Stimulated activated effector memory CD8-positive, alpha-beta T cell treated with anti-CD3 and anti-CD28 coated beads, Interleukin-12 subunit alpha, Interleukin-12 subunit beta, amount 100 ng/mL, for 72 hours (primary cell): ENCODE results near the gene ZMIZ1.
A peak's percentile ranks its signal among the peaks of the same experiment; 100 is the strongest.

Source experiments
- ATAC-seq: fragments of 150-1000 bp; cut with Tn5 transposase; 2 replicates; pipeline ENCODE4 v1.10.0; 2021
- DNase-seq, 2 donors: peaks; one replicate each; pipeline ENCODE4 v3.0.0; 2021 to 2022; ENCODE audit warnings: low spot score in 2 of 2
- H3K27ac Mint-ChIP-seq: one replicate; pipeline ENCODE4 v1.8.0; 2022; ENCODE audit warnings: mild to moderate bottlenecking, mixed read lengths
- H3K36me3 Mint-ChIP-seq: one replicate; pipeline ENCODE4 v1.8.0; 2022; ENCODE audit warnings: mild to moderate bottlenecking, mixed read lengths
- H3K4me1 Mint-ChIP-seq: one replicate; pipeline ENCODE4 v1.8.0; 2022; ENCODE audit warnings: mixed read lengths
- H3K4me3 Mint-ChIP-seq: one replicate; pipeline ENCODE4 v1.8.0; 2022; ENCODE audit warnings: mild to moderate bottlenecking, mixed read lengths
- H3K9me3 Mint-ChIP-seq: one replicate; pipeline ENCODE4 v1.8.0; 2022; ENCODE audit warnings: mixed read lengths

Gene ZMIZ1

DNA sequence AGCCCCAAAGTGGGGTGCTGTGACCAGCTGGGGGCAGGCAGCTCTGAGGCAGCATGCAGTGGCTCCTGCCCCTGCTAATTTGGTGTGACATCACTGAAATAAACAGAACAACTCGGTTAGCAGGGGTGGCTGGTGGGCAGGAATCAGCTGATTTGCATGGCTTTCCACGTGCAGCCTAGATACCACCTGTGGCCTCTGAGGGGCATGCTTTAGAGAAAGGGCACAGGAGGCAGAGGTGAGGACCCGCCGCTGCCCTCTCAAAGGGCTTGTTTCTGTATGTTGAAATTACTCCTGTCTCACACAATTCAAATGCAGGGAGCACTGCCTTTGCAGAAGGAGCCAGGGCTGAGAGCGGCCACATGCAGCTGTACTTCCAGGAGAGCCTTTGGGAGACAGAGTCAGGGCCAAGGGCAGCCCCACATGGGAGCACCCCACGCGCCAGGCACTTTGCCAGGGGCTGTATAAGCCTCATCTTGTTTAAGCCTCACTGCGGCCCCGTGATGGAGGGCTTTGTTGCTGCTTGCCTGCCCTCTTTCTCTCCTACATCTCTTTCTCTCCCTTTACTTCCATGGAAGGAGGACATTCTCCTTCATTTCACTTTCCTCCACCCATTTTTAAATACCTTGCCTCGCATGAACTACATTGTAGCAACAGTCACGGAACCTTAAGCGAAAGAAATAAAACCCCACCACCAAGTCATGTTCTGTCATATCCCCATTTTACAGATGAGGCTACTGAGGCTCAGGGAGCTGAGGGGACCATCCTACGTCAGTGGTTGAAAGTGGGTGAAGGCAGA, 137.7 kb downstream of the ZMIZ1 start:
- no peak overlapping the region for H3K4me3 Mint-ChIP-seq
- DNase-seq, result no peak
- no peak for ATAC-seq

DNA sequence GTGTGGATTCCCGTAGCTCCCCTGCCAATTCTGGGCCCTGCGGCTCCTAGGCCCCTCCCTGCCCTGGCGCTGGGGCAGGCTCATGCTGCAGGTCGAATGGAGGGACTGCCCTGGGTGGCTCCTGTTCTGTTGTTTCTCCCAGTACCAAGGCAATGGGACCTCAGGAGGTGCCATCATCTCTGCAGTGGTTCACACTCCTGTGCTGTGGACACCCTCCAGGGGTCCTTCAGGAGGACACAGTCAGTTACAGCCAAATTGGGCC, 138.3 kb downstream of the ZMIZ1 start:
- DNase-seq, result no peak
- no peak for ATAC-seq
- Mint-ChIP-seq H3K27ac (peak overlapping the region; percentile 4), H3K4me1 (peaks cover 7% of the 10 kb centered on the region), H3K36me3 (peaks cover 12% of the 10 kb centered on the region), H3K4me3 (no peak overlapping the region), H3K9me3 (no peaks in the 10 kb centered on the region)

More for the DNA sequence above, 137.7 kb downstream of the ZMIZ1 start:
- peaks cover 7% of the 10 kb centered on the region for H3K4me1 Mint-ChIP-seq
- H3K27ac Mint-ChIP-seq, result peak overlapping the region; percentile 4
- H3K36me3 Mint-ChIP-seq, result peaks cover 16% of the 10 kb centered on the region
- no peaks in the 10 kb centered on the region for H3K9me3 Mint-ChIP-seq

GRCh38 chr10:79207726-79208125, 139.0 kb downstream of the ZMIZ1 start:
- ATAC-seq (no peak), DNase-seq (no peak)
- Mint-ChIP-seq H3K4me1 (peaks cover 7% of the 10 kb centered on the region), H3K27ac (no peak overlapping the region), H3K4me3 (no peak overlapping the region), H3K36me3 (peaks cover 12% of the 10 kb centered on the region), H3K9me3 (no peaks in the 10 kb centered on the region)

- Mint-ChIP-seq H3K27ac (peak overlapping the region; percentile 68), H3K4me3 (no peak overlapping the region), H3K36me3 (peaks cover 8% of the 10 kb centered on the region), H3K9me3 (no peaks in the 10 kb centered on the region), H3K4me1 (peaks cover 5% of the 10 kb centered on the region)
- no peak for ATAC-seq
- DNase-seq, result no peak
Measured at GRCh38 chr10:79208251-79208983, 139.7 kb downstream of the ZMIZ1 start.

DNA sequence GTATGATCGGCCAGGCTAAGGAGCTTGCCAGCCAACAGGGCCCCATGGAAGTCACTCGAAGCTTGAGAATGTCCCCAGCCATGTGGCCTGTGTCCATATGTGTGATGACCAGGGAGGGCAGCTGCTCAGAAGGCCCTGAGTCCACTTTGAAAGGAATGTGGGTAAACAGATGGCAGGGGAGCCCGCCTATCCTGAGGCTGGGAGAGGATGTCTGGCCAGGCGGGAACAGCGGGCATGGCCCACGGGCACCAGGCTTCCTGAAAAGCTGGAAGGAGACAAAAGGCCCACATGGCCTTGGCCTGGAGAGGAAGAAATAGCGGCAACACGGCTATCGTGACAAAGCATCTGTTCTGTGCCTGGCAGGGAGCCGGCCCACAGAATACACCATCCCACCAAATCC, 140.6 kb downstream of the ZMIZ1 start:
- H3K27ac Mint-ChIP-seq, result peak overlapping the region; percentile 68
- H3K4me1 Mint-ChIP-seq, result no peaks in the 10 kb centered on the region
- H3K9me3 Mint-ChIP-seq, result no peaks in the 10 kb centered on the region
- ATAC-seq (no peak), DNase-seq (no peak)
- H3K36me3 Mint-ChIP-seq, result peaks cover 6% of the 10 kb centered on the region
- H3K4me3 Mint-ChIP-seq, result no peak overlapping the region

- ATAC-seq (no peak), DNase-seq (no peak)
- Mint-ChIP-seq H3K36me3 (peaks cover 6% of the 10 kb centered on the region), H3K27ac (peak overlapping the region; percentile 83), H3K4me3 (no peak overlapping the region), H3K4me1 (no peaks in the 10 kb centered on the region), H3K9me3 (no peaks in the 10 kb centered on the region)
Measured at GRCh38 chr10:79209831-79210230, 141.1 kb downstream of the ZMIZ1 start.

DNA sequence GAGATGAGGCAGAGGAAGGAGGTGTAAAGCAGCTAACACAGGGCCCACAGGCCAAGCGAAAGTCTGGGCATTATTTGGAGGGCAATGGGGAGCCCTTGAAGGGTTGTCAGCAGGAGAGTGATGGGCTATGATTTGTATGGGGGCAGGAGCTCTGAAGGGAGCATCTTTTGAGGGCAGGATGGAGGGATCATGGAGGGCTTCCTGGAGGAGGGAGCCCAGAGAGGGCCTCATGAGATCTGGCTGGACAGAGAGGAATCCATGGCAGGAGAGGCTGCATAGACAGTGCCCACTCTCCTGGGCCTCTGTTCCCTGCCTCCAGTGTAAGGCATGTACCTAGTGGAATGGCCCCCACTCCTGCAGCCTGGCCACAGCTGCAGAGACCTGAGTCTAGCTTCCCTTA, 141.9 kb downstream of the ZMIZ1 start:
- ATAC-seq (no peak), DNase-seq (no peak)
- no peaks in the 10 kb centered on the region for H3K4me1 Mint-ChIP-seq
- H3K27ac Mint-ChIP-seq, result peak overlapping the region; percentile 83
- H3K4me3 Mint-ChIP-seq, result no peak overlapping the region
- H3K36me3 Mint-ChIP-seq, result peaks cover 10% of the 10 kb centered on the region
- no peaks in the 10 kb centered on the region for H3K9me3 Mint-ChIP-seq

DNA sequence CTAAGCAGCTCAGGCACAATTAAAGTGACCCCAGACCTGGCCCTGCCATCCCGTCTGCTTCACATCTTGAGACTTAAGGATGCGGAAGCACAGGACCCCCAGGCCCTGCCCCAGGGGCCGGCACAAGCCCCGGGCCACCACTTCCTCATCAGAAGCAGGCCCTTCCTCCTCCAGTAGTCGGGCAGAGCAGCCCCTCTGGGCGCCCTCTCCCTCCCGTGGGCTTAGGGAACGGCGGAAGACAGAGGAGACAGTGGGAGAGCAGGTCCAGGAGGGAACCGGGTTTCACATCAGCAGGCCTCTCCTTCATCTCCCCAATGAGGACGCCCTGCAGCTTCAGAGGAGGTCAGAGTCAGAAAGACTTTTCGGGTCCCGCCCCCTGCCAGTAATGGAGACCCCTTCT, 142.8 kb downstream of the ZMIZ1 start:
- H3K36me3 Mint-ChIP-seq, result peaks cover 18% of the 10 kb centered on the region

DNA sequence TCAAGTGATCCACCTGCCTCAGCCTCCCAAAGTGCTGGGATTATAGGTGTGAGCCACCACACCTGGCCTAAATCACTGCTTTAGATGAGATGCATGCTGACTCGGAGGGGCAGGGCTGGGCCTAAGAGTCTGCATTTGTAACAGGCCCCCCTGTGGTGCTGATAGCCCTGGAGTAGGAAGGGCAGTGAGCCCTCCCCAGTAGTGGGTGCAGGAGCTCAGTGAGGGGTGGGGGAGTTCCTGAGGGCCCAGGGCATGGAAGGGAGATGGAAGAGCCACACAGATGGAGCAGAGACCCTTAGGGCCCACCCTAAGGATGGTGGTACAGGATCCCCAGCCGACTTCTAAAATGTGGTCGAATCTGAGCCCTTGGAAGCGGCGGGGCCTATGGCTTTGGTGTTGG, 146.8 kb downstream of the ZMIZ1 start:
- Mint-ChIP-seq H3K27ac (peak overlapping the region; percentile 54), H3K36me3 (peaks cover 21% of the 10 kb centered on the region), H3K4me1 (no peaks in the 10 kb centered on the region), H3K4me3 (no peak overlapping the region), H3K9me3 (no peaks in the 10 kb centered on the region)
- no peak for DNase-seq
- no peak for ATAC-seq

More for the DNA sequence above, 142.8 kb downstream of the ZMIZ1 start:
- Mint-ChIP-seq H3K27ac (no peak overlapping the region), H3K4me3 (no peak overlapping the region), H3K9me3 (no peaks in the 10 kb centered on the region), H3K4me1 (no peaks in the 10 kb centered on the region)
- DNase-seq (no peak), ATAC-seq (no peak)

GRCh38 chr10:79219322-79219957, 150.7 kb downstream of the ZMIZ1 start:
- H3K27ac Mint-ChIP-seq, result peak overlapping the region; percentile 33

GRCh38 chr10:79220307-79220706, 151.5 kb downstream of the ZMIZ1 start:
- no peak for ATAC-seq
- H3K9me3 Mint-ChIP-seq, result no peaks in the 10 kb centered on the region

More at GRCh38 chr10:79219322-79219957, 150.7 kb downstream of the ZMIZ1 start:
- Mint-ChIP-seq H3K4me1 (peaks cover under 1% of the 10 kb centered on the region), H3K36me3 (peaks cover 25% of the 10 kb centered on the region), H3K4me3 (no peak overlapping the region), H3K9me3 (no peaks in the 10 kb centered on the region)
- no peak for DNase-seq
- no peak for ATAC-seq

DNA sequence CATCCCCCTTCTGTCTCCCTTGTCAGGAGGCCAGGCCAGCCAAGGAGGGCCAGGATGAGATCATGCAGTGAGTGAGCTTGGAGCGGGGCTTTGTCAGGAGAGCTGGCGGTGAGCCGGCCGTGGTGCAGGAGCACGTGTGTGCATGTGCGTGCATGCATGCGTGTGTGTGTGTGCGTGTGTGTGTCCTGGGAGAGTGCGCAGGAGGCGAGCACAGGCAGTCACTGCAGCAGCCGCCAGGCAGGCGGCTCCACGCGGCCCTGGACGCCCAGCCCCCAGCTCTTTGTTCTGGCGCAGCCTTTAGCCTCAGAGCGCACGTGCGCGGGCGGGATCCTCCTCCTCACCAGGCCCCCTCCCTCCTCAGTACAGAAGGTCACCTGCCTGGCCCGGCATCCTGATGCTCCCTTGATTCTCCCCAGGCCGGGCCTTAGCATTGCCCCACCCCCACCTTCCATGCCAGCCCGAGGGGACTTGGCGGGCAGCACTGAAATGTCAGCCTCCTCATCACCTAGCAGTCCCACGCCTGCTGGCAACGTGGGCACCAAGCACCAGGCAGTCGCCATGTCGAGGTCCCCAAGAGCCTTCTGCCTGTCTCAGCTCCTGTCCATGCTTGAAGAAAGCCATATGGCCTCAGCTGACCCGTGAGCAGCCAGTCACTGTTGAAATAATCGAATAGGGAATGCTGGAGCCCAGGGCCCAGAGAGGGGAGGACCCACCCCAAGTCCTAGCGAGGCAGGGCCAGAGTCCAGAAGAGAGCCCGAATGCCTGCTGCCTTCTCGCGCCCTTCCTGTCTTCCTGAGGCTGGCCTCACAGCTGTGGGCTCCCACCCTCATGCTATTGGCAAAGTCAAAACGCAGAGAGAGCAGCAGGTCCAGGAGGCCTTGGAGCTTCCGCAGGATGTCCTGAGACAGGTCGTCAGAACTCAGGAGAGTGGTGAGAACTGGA, 152.6 kb downstream of the ZMIZ1 start:
- Mint-ChIP-seq H3K36me3 (peaks cover 14% of the 10 kb centered on the region), H3K4me1 (peaks cover 5% of the 10 kb centered on the region), H3K27ac (peak overlapping the region; percentile 29), H3K9me3 (no peaks in the 10 kb centered on the region), H3K4me3 (no peak overlapping the region)
- no peak for ATAC-seq
- DNase-seq, result no peak

More at GRCh38 chr10:79220307-79220706, 151.5 kb downstream of the ZMIZ1 start:
- H3K27ac Mint-ChIP-seq, result no peak overlapping the region
- H3K36me3 Mint-ChIP-seq, result peaks cover 25% of the 10 kb centered on the region
- no peak overlapping the region for H3K4me3 Mint-ChIP-seq
- no peak for DNase-seq
- H3K4me1 Mint-ChIP-seq, result peaks cover 5% of the 10 kb centered on the region

GRCh38 chr10:79222186-79222585, 153.4 kb downstream of the ZMIZ1 start:
- H3K9me3 Mint-ChIP-seq, result no peaks in the 10 kb centered on the region
- DNase-seq (no peak), ATAC-seq (no peak)
- no peak overlapping the region for H3K4me3 Mint-ChIP-seq
- peak overlapping the region; percentile 29 for H3K27ac Mint-ChIP-seq
- peaks cover 5% of the 10 kb centered on the region for H3K4me1 Mint-ChIP-seq
- H3K36me3 Mint-ChIP-seq, result peaks cover 10% of the 10 kb centered on the region

GRCh38 chr10:79223091-79224048, 154.6 kb downstream of the ZMIZ1 start:
- H3K36me3 Mint-ChIP-seq, result peaks cover 7% of the 10 kb centered on the region
- ATAC-seq, result no peak
- no peaks in the 10 kb centered on the region for H3K9me3 Mint-ChIP-seq
- H3K4me3 Mint-ChIP-seq, result no peak overlapping the region
- DNase-seq, result no peak
- no peak overlapping the region for H3K27ac Mint-ChIP-seq
- peaks cover 5% of the 10 kb centered on the region for H3K4me1 Mint-ChIP-seq
